GM19099 (cell line): ENCODE data around the gene NTF4.

ENCODE experiments used
- POLR2A ChIP-seq: IDR thresholded peaks from 3 replicates; pipeline ENCODE4 v1.6.1; 2011; ENCODE audit warnings: low read depth; ENCODE audit not compliant: insufficient read length; ENCODE audit errors: extremely low read depth

NTF4 gene

DNA sequence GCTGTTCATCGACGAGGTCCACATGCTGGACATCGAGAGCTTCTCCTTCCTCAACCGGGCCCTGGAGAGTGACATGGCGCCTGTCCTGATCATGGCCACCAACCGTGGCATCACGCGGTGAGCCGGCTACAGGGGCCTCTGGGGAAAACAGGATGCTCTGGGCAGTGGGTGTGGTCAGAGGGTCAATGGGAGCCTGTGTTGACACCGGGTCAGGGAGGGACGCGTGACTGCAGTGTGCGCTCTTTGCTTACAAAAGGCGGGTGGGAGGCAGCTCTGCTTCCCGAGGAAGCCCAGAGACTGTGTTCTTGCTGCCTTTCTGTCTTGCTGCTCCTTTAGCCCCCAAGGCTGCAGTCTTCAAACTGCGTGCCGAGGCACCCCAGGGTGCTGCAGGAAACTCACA is 53.4 kb downstream of the NTF4 start:
- TF ChIP-seq POLR2A, result no peak
